Ascending aorta (tissue), 2 donors: ENCODE data around the gene PIP5K1B. TPM values are rescaled to one million over a fixed set of nuclear protein-coding genes. Genes with fewer than 3 reads are reported as not detected.

Source experiments
- DNase-seq, 2 donors: peaks; one replicate each; pipeline ENCODE4 v3.0.0-alpha.2; 2019; ENCODE audit warnings: low spot score in 2 of 2
- H3K27ac ChIP-seq, 2 donors: fragments of 200-600 bp; sonication (generic); one replicate each; pipeline ENCODE4 v1.5.1; 2016 to 2017; ENCODE audit warnings: mild to moderate bottlenecking in 1 of 2
- H3K27me3 ChIP-seq: fragments of 200-600 bp; sonication (generic); one replicate; pipeline ENCODE4 v1.5.1; 2017
- H3K36me3 ChIP-seq, 2 donors: fragments of 200-600 bp; sonication (generic); one replicate each; pipeline ENCODE4 v1.5.1; 2016
- H3K4me1 ChIP-seq, 2 donors: fragments of 200-600 bp; sonication (generic); one replicate each; pipeline ENCODE4 v1.5.1; 2016 to 2017; ENCODE audit warnings: mild to moderate bottlenecking in 1 of 2
- H3K4me3 ChIP-seq, 2 donors: fragments of 200-600 bp; sonication (generic); one replicate each; pipeline ENCODE4 v1.5.1; 2016 to 2017; ENCODE audit warnings: mild to moderate bottlenecking in 1 of 2
- H3K9me3 ChIP-seq, 2 donors: fragments of 200-600 bp; sonication (generic); one replicate each; pipeline ENCODE4 v1.5.1; 2016
- intact Hi-C: fragments of 100-400 bp; cut with DNase I; formaldehyde crosslinking; loops from one replicate; pipeline ENCODE4 v1.15.1; 2023
- total RNA-seq: library from RNA; depleted of rRNA; stranded (reverse); fragments of >200 nt; gene quantifications from one replicate; pipeline ENCODE4 v1.1.0, GENCODE V29; 2016
- TF ChIP-seq, protein P1 (sequence below), 3 experiments: fragments of 200-600 bp in 2 of 3; fragments of 450-650 bp in 1 of 3; sonication (generic) in 2 of 3; IDR thresholded peaks; one replicate each; pipeline ENCODE4 v1.5.1; 2016 to 2019; ENCODE audit warnings: antibody characterized with exemption in 3 of 3, mild to moderate bottlenecking in 1 of 3, moderate library complexity in 1 of 3

PIP5K1B gene
- total RNA-seq, 1 donor from 2014 or later: 0.85 TPM

GRCh38 chr9:68950689-68951088 is 245.6 kb downstream of the PIP5K1B start:
- Histone ChIP-seq H3K9me3 (no peaks in the 10 kb centered on the region), H3K36me3 (no peaks in the 10 kb centered on the region), H3K27ac (no peak overlapping the region), H3K4me1 (no peaks in the 10 kb centered on the region), H3K27me3 (no peaks in the 10 kb centered on the region), H3K4me3 (no peak overlapping the region)
- intact Hi-C loops: no loop called here
- TF ChIP-seq, protein P1, sequence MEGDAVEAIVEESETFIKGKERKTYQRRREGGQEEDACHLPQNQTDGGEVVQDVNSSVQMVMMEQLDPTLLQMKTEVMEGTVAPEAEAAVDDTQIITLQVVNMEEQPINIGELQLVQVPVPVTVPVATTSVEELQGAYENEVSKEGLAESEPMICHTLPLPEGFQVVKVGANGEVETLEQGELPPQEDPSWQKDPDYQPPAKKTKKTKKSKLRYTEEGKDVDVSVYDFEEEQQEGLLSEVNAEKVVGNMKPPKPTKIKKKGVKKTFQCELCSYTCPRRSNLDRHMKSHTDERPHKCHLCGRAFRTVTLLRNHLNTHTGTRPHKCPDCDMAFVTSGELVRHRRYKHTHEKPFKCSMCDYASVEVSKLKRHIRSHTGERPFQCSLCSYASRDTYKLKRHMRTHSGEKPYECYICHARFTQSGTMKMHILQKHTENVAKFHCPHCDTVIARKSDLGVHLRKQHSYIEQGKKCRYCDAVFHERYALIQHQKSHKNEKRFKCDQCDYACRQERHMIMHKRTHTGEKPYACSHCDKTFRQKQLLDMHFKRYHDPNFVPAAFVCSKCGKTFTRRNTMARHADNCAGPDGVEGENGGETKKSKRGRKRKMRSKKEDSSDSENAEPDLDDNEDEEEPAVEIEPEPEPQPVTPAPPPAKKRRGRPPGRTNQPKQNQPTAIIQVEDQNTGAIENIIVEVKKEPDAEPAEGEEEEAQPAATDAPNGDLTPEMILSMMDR (IDR thresholded peaks at IDR 0.05): no peak
- no peak for DNase-seq

DNA sequence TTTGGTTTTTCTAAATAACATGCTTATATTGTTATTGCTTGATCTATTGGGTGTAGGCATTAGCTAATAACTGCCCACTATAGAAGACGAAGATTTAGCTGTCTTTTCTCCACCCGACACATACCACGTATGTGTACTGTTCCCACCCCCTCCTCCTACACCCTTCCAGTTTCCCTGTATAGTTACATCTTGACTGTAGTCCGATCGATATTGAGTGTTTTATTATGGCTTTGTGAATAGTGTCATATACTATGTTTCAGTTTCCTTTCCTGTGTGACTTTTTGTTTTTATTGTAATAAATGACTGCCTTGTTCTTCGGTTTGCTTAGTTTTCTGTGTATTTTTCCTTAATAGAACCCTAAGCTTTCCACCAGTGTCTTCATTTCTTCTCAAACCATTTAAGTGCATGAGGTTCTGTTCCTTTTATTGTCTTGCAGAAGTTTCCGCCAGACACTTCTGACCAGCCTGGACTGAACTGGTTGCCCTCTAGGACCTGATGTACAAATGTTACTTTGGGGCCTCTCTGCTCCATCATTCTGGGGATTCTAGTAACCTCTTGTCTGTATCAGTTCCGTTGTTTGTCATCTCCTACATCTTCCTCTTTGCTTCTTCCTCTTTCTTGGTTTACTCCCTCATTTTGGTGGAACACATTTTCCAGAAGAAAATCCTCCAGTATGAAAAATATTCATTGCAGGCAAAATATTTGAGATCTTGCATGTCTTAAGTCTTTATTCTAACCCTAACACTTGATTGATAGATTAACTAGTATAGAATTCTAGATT is 247.0 kb downstream of the PIP5K1B start:
- no peaks in the 10 kb centered on the region for H3K9me3 ChIP-seq
- no peak overlapping the region for H3K4me3 ChIP-seq
- no peaks in the 10 kb centered on the region for H3K36me3 ChIP-seq
- no peak for DNase-seq
- no peaks in the 10 kb centered on the region for H3K4me1 ChIP-seq
- intact Hi-C loops: no loop called here
- no peak overlapping the region for H3K27ac ChIP-seq
- TF ChIP-seq, protein P1 (IDR thresholded peaks at IDR 0.05): no peak
- H3K27me3 ChIP-seq: no peaks in the 10 kb centered on the region

DNA sequence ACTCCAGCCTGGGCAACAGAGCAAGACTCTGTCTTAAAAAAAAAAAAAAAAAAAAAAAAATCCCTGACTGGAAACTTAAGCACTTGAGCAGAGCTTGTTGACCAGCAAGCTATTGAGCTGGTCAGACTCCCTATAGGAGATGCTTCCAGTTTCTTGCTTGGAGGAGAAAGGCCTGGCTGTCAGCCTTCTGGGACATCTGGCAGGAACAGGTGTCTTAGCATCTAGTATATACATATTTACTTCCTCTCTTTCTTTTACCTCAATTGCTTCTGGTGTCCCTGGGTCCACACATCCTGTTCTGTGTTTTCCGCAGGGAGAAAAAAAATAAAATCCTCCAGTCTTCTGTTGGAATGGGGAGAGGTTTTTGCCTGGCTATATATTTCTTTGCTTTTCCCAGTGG is 248.7 kb downstream of the PIP5K1B start:
- intact Hi-C loops: no loop called here
- Histone ChIP-seq H3K27ac (no peak overlapping the region), H3K9me3 (no peaks in the 10 kb centered on the region), H3K27me3 (no peaks in the 10 kb centered on the region), H3K4me3 (no peak overlapping the region), H3K4me1 (no peaks in the 10 kb centered on the region), H3K36me3 (no peaks in the 10 kb centered on the region)
- DNase-seq: no peak
- TF ChIP-seq, protein P1 (IDR thresholded peaks at IDR 0.05): no peak

GRCh38 chr9:68955330-68955729 is 250.3 kb downstream of the PIP5K1B start:
- Histone ChIP-seq H3K9me3 (no peaks in the 10 kb centered on the region), H3K4me1 (no peaks in the 10 kb centered on the region), H3K36me3 (no peaks in the 10 kb centered on the region), H3K27me3 (no peaks in the 10 kb centered on the region), H3K27ac (no peak overlapping the region), H3K4me3 (no peak overlapping the region)
- DNase-seq: no peak
- intact Hi-C loops: no loop called here
- TF ChIP-seq, protein P1 (IDR thresholded peaks at IDR 0.05): no peak

GRCh38 chr9:68957479-68957878 is 252.4 kb downstream of the PIP5K1B start:
- intact Hi-C loops: no loop called here
- no peaks in the 10 kb centered on the region for H3K9me3 ChIP-seq
- TF ChIP-seq, protein P1 (IDR thresholded peaks at IDR 0.05): no peak
- H3K4me1 ChIP-seq: no peaks in the 10 kb centered on the region
- no peaks in the 10 kb centered on the region for H3K36me3 ChIP-seq
- DNase-seq: no peak
- no peak overlapping the region for H3K27ac ChIP-seq
- H3K27me3 ChIP-seq: no peaks in the 10 kb centered on the region
- no peak overlapping the region for H3K4me3 ChIP-seq
